HL-60 (cell line): ENCODE results near the gene CACNA1S.

Experiments used
- GABPA ChIP-seq: IDR thresholded peaks from 2 replicates; pipeline ENCODE4 v1.6.1; 2012; ENCODE audit warnings: low read depth
- POLR2AphosphoS5 ChIP-seq: IDR thresholded peaks from 2 replicates; pipeline ENCODE4 v1.6.1; 2012; ENCODE audit warnings: low read depth
- TF ChIP-seq, protein P1 (sequence below): IDR thresholded peaks from 2 replicates; pipeline ENCODE4 v1.6.1; 2012; ENCODE audit warnings: low read depth; ENCODE audit not compliant: insufficient replicate concordance
- TF ChIP-seq, protein P2 (sequence below): IDR thresholded peaks from one replicate; pipeline ENCODE4 v1.5.1; 2011; ENCODE audit warnings: low read length, control low read depth, inconsistent platforms; ENCODE audit not compliant: insufficient read depth

DNA sequence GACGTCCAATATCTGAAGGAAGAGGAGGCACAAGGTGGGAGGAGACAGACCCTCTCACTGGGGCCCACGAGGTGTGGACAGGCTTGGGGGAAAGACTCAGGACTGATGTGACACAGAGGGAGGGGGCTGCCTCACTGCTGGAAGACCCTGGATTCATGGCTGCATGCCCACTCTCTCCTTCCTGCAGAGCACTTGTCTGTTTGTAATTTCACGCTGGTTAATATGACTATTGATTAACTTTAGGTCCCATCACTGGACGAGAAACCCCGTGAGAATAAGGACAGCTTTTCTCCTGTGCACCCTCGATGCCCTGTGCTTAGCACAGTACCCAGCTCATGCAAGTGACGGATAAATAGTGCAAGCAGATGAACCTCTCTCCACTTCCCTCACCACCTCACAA lies 35.1 kb downstream of the CACNA1S start:
- TF ChIP-seq, protein P1, sequence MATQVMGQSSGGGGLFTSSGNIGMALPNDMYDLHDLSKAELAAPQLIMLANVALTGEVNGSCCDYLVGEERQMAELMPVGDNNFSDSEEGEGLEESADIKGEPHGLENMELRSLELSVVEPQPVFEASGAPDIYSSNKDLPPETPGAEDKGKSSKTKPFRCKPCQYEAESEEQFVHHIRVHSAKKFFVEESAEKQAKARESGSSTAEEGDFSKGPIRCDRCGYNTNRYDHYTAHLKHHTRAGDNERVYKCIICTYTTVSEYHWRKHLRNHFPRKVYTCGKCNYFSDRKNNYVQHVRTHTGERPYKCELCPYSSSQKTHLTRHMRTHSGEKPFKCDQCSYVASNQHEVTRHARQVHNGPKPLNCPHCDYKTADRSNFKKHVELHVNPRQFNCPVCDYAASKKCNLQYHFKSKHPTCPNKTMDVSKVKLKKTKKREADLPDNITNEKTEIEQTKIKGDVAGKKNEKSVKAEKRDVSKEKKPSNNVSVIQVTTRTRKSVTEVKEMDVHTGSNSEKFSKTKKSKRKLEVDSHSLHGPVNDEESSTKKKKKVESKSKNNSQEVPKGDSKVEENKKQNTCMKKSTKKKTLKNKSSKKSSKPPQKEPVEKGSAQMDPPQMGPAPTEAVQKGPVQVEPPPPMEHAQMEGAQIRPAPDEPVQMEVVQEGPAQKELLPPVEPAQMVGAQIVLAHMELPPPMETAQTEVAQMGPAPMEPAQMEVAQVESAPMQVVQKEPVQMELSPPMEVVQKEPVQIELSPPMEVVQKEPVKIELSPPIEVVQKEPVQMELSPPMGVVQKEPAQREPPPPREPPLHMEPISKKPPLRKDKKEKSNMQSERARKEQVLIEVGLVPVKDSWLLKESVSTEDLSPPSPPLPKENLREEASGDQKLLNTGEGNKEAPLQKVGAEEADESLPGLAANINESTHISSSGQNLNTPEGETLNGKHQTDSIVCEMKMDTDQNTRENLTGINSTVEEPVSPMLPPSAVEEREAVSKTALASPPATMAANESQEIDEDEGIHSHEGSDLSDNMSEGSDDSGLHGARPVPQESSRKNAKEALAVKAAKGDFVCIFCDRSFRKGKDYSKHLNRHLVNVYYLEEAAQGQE: no peak
- TF ChIP-seq, protein P2, sequence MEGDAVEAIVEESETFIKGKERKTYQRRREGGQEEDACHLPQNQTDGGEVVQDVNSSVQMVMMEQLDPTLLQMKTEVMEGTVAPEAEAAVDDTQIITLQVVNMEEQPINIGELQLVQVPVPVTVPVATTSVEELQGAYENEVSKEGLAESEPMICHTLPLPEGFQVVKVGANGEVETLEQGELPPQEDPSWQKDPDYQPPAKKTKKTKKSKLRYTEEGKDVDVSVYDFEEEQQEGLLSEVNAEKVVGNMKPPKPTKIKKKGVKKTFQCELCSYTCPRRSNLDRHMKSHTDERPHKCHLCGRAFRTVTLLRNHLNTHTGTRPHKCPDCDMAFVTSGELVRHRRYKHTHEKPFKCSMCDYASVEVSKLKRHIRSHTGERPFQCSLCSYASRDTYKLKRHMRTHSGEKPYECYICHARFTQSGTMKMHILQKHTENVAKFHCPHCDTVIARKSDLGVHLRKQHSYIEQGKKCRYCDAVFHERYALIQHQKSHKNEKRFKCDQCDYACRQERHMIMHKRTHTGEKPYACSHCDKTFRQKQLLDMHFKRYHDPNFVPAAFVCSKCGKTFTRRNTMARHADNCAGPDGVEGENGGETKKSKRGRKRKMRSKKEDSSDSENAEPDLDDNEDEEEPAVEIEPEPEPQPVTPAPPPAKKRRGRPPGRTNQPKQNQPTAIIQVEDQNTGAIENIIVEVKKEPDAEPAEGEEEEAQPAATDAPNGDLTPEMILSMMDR: no peak
- no peak for TF ChIP-seq GABPA
- no peak for TF ChIP-seq POLR2AphosphoS5
